GM18909 (cell line): Measurements from ENCODE around the gene TRAPPC12.
"Not testable (repeated sequence)": the region's sequence is repeated elsewhere in the genome, so short reads cannot be mapped to it uniquely, and the experiment has no call there.

Experiments used
- ATAC-seq: cut with Tn5 transposase; IDR thresholded peaks from one replicate; pipeline ENCODE4 v1.9.1; 2021; ENCODE audit warnings: mild to moderate bottlenecking; ENCODE audit not compliant: unreplicated experiment, poor library complexity

TRAPPC12 gene

GRCh38 chr2:3430172-3430571 lies 50.7 kb downstream of the TRAPPC12 start:
- no peak for ATAC-seq

GRCh38 chr2:3430740-3431490 lies 51.4 kb downstream of the TRAPPC12 start:
- no peak for ATAC-seq

GRCh38 chr2:3432067-3432466 lies 52.6 kb downstream of the TRAPPC12 start:
- no peak for ATAC-seq

- ATAC-seq: no peak
These were observed 53.3 kb downstream of the TRAPPC12 start for GRCh38 chr2:3432693-3433338.

- ATAC-seq: no peak
These were observed 53.8 kb downstream of the TRAPPC12 start for GRCh38 chr2:3433339-3433699.

GRCh38 chr2:3433776-3434400 lies 54.4 kb downstream of the TRAPPC12 start:
- no peak for ATAC-seq

- ATAC-seq: no peak
These were observed 55.2 kb downstream of the TRAPPC12 start for GRCh38 chr2:3434654-3435053.

- ATAC-seq: no peak
These were observed 56.0 kb downstream of the TRAPPC12 start for GRCh38 chr2:3435445-3435844.

- no peak for ATAC-seq
These were observed 61.0 kb downstream of the TRAPPC12 start for GRCh38 chr2:3440477-3440876.

- no peak for ATAC-seq
These were observed 62.0 kb downstream of the TRAPPC12 start for GRCh38 chr2:3441465-3441864.

- ATAC-seq: peak; percentile 88
These were observed 62.7 kb downstream of the TRAPPC12 start for GRCh38 chr2:3442185-3442584.

GRCh38 chr2:3443083-3443482 lies 63.6 kb downstream of the TRAPPC12 start:
- ATAC-seq: no peak

- ATAC-seq: no peak
These were observed 64.1 kb downstream of the TRAPPC12 start for GRCh38 chr2:3443506-3444084.

- no peak for ATAC-seq
These were observed 66.4 kb downstream of the TRAPPC12 start for GRCh38 chr2:3445891-3446290.

GRCh38 chr2:3446381-3446780 lies 66.9 kb downstream of the TRAPPC12 start:
- ATAC-seq: no peak

GRCh38 chr2:3447186-3447585 lies 67.7 kb downstream of the TRAPPC12 start:
- ATAC-seq: not testable (repeated sequence)

GRCh38 chr2:3447789-3448317 lies 68.4 kb downstream of the TRAPPC12 start:
- ATAC-seq: no peak

- ATAC-seq: not testable (repeated sequence)
These were observed 69.0 kb downstream of the TRAPPC12 start for GRCh38 chr2:3448441-3448911.

- ATAC-seq: no peak
These were observed 69.6 kb downstream of the TRAPPC12 start for GRCh38 chr2:3449086-3449485.

GRCh38 chr2:3449936-3450335 lies 70.4 kb downstream of the TRAPPC12 start:
- ATAC-seq: no peak
